Skeletal muscle satellite cell (primary cell): ENCODE measurements around the gene CUX1.
"Not testable (repeated sequence)": the region's sequence is repeated elsewhere in the genome, so short reads cannot be mapped to it uniquely, and the experiment has no call there.

Experiments
- H3K27me3 ChIP-seq: 2 replicates; pipeline ENCODE4 v1.7.0; 2013; ENCODE audit warnings: low read length; ENCODE audit not compliant: control insufficient read depth, insufficient read depth
- H3K36me3 ChIP-seq: 2 replicates; pipeline ENCODE4 v1.7.0; 2013; ENCODE audit warnings: mild to moderate bottlenecking, control low read depth, low read length; ENCODE audit not compliant: insufficient read depth
- H3K4me1 ChIP-seq: 2 replicates; pipeline ENCODE4 v1.7.0; 2013; ENCODE audit warnings: low read length; ENCODE audit not compliant: control insufficient read depth, insufficient read depth
- H3K4me2 ChIP-seq: 2 replicates; pipeline ENCODE4 v1.7.0; 2013; ENCODE audit warnings: mild to moderate bottlenecking, low read length
- H3K4me3 ChIP-seq: 2 replicates; pipeline ENCODE4 v1.7.0; 2013; ENCODE audit warnings: low read length
- H3K9ac ChIP-seq: 2 replicates; pipeline ENCODE4 v1.7.0; 2013; ENCODE audit warnings: mild to moderate bottlenecking, low read depth, low read length, moderate library complexity
- H3K9me3 ChIP-seq: replicated peaks from 2 replicates; pipeline ENCODE4 v1.7.0; 2013; ENCODE audit warnings: mild to moderate bottlenecking, control low read depth, low read length

CUX1 gene

DNA sequence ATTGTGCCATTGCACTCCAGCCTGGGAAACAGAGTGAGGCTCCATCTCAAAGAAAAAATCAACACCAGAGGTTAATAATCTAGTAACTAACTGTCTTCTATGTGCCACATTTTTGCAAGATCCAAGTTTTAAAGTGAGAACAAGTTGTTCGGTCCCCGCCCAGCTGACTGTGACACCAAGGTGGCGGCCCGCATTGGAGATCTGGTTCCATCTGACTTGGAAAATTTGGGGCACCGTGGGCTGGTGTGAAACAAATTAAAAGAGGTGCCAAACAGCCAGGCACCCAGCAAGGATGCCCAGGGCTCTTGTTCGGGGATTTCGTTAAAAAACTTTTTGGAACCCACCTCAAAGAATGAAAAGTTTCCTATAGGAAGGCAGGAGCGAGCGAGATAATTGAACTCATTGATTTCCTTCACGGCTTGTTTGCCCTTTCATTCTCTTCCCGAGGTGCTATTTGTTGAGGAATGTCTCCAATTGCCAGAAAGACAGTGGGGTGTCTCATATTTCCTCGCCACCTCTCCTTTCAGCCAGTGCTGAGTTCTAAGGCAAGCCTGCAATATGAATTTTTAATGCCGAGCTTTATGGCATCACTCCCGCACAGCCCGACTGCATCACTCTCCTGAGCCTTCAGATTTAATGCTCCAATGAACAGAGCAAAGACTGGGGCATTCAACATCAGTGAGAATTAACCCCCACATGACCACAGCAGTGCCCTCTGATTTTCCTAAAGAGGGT lies 312.4 kb downstream of the CUX1 start:
- Histone ChIP-seq H3K4me2 (no peak overlapping the region), H3K4me1 (peaks cover 17% of the 10 kb centered on the region), H3K27me3 (no peaks in the 10 kb centered on the region), H3K4me3 (no peak overlapping the region), H3K9ac (no peak overlapping the region), H3K9me3 (no peaks in the 10 kb centered on the region), H3K36me3 (peaks cover 4% of the 10 kb centered on the region)

DNA sequence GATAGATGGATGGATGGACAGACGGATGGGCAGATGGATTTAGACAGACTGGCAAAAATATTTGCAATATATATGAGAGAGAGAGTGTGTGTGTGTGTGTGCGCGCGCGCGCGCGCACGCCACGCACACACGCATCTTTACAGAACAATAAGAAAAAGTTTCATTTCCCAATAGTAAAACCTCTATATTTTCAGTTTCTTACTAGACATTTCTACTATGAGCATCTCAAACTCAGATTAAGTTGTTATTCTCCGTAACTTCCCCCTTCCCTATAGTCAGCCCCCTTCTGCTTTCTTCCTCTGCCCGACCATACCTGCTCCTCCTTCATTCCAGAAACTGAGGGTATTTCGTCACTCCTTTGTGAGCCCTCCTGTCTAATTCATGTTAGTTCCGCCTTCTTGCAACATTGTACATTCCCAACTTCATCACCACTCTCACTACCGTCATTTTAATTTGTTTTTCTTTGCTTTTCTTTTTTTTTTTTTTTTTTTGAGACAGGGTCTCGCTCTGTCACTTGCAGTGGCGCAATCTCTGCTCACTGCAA lies 314.9 kb downstream of the CUX1 start:
- Histone ChIP-seq H3K27me3 (no peaks in the 10 kb centered on the region), H3K4me3 (no peak overlapping the region), H3K9me3 (no peaks in the 10 kb centered on the region), H3K4me1 (peaks cover 13% of the 10 kb centered on the region), H3K36me3 (peaks cover 4% of the 10 kb centered on the region), H3K4me2 (no peak overlapping the region), H3K9ac (no peak overlapping the region)

DNA sequence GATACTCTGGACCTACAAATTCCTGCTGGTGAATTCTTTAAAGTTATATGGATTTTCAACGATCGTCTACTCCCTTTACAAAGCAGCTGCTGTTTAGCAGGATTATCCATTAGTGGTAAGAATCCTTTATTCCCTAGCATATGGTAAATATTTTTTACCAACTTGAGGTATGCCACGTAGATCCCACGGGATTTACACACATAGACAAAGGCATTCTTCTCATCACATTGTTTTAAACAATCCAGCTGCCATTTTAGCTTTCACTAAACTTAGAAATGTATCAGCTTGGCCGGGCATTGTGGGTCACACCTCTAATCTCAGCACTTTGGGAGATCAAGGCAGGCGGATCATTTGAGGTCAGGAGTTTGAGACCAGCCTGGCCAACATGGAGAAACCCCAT lies 321.2 kb downstream of the CUX1 start:
- peaks cover 12% of the 10 kb centered on the region for H3K4me1 ChIP-seq
- H3K4me3 ChIP-seq: no peak overlapping the region
- H3K4me2 ChIP-seq: no peak overlapping the region
- H3K9ac ChIP-seq: no peak overlapping the region
- H3K27me3 ChIP-seq: no peaks in the 10 kb centered on the region
- H3K36me3 ChIP-seq: no peaks in the 10 kb centered on the region
- no peaks in the 10 kb centered on the region for H3K9me3 ChIP-seq

DNA sequence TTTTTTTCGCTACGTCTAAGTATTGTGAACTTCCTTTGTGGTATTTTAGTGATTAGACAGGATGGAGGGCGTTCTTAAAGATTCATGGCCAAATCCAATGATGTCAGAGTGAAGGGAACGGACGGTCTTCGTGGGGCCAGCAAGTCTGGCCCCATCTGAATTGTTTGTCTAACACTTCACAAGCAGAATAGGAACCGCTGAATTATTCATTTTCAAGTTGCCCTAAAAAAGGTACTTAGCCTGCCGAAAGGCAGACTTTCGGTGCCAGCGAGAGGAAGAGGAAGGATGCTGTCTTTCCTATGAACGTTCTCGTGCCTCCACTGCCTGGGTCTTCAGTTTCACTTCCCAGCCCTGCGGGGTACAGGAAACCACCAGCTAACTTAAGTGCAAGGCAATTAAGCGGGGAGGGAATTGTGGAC lies 323.5 kb downstream of the CUX1 start:
- Histone ChIP-seq H3K36me3 (no peaks in the 10 kb centered on the region), H3K4me3 (no peak overlapping the region), H3K9ac (no peak overlapping the region), H3K4me1 (peaks cover 1% of the 10 kb centered on the region), H3K9me3 (no peaks in the 10 kb centered on the region), H3K27me3 (no peaks in the 10 kb centered on the region), H3K4me2 (no peak overlapping the region)

DNA sequence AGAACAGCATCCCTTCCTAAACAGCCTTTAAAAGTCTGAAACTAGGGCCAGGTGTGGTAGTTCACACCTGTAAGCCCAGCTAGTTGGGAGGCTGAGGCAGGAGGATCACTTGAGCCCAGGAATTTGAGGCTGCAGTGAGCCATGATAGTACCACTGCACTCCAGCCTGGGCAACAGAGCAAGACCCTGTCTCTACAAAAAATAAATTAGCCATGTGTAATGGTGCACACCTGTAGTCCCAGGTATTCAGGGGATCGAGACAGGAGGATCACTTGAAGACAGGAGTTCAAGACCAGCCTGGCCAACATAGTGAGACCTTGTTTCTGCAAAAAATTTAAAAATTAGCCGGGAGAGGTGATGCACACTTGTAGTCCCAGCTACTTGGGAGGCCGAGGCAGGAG lies 325.0 kb downstream of the CUX1 start:
- H3K4me1 ChIP-seq: peaks cover 15% of the 10 kb centered on the region
- not testable (repeated sequence) for H3K36me3 ChIP-seq, H3K9ac ChIP-seq, H3K4me3 ChIP-seq, H3K9me3 ChIP-seq, H3K27me3 ChIP-seq, H3K4me2 ChIP-seq

DNA sequence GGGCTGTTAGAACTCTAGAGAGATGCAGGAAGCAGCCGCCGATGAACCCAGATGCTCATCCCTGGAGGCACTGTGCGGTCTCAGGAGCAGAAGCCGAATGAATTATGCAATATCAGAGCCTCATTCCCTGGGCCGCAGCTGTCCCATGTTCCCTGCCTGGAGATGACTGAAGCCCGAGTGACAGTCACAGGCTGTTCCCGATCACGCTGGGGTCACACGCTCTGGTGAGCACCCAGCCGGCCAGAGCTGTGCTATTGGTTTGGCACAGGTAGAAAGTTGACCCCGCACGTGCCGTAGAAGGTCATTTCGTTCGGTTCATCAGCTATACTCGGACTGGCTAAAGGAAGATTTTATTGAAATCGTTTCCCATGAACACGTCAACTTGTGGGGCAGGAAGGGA lies 328.7 kb downstream of the CUX1 start:
- Histone ChIP-seq H3K36me3 (no peaks in the 10 kb centered on the region), H3K4me2 (peak overlapping the region; percentile 19), H3K27me3 (no peaks in the 10 kb centered on the region), H3K9me3 (no peaks in the 10 kb centered on the region), H3K9ac (no peak overlapping the region), H3K4me1 (peaks cover 15% of the 10 kb centered on the region), H3K4me3 (no peak overlapping the region)

DNA sequence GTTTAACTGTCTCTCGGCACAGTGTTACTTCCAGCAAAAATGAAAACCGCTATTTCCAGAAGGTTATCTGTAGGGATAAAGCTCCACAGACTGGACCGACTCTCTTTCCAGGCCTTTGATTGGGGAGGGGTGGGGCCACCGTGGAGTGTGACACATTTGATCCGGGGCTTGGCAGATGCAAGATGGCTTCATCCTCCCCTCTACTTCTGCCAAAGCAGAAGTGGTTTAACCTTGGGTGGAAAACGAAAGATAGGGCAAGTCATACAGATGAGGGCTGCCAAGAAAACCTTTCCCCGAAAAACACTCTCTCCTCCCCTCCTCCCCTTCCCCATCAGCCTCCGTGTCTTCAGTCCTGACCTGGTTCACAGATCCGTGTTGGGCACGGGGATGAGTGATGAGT lies 329.6 kb downstream of the CUX1 start:
- Histone ChIP-seq H3K4me2 (peak overlapping the region; percentile 33), H3K36me3 (no peaks in the 10 kb centered on the region), H3K27me3 (no peaks in the 10 kb centered on the region), H3K9me3 (no peaks in the 10 kb centered on the region), H3K9ac (no peak overlapping the region), H3K4me3 (no peak overlapping the region), H3K4me1 (peaks cover 15% of the 10 kb centered on the region)

DNA sequence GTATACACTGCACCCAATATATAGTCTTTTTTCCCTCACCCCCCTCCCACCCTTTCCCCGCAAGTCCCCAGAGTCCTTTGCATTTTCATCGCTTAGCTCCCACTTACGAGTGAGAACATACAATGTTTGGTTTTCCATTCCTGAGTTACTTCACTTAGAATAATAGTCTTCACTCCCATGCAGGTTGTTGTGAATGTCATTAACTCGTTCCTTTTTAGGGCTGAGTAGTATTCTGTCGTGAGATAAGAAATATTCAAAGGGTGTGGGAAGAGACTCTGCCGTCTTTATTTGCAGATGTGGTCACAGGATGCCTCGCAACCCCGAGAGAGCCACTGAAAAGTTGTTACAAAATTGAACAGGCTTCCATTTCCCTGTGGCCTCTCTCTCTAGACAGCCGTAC lies 331.4 kb downstream of the CUX1 start:
- no peak overlapping the region for H3K4me3 ChIP-seq
- no peaks in the 10 kb centered on the region for H3K36me3 ChIP-seq
- H3K9ac ChIP-seq: no peak overlapping the region
- H3K9me3 ChIP-seq: no peaks in the 10 kb centered on the region
- H3K27me3 ChIP-seq: no peaks in the 10 kb centered on the region
- H3K4me1 ChIP-seq: peaks cover 23% of the 10 kb centered on the region
- no peak overlapping the region for H3K4me2 ChIP-seq

DNA sequence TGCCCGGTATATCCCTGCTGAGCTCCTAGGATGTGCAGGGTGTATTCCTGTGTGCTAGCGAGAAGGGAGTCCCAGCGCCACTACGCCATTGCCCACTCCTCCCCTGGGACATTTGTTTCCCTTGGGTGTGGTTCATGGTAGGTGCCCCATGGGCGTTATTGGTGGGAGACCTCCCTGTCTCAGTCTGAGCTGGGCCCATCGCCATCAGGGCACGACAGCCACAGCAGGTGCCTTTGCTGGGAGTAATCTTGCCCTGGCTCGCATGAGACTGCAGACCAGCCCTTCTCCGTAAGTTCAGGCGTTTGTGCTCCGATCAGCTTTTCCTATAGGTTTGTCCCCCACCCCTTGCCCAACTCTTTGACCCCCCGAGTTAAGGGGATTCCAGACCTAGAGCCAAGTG lies 332.0 kb downstream of the CUX1 start:
- H3K9me3 ChIP-seq: no peaks in the 10 kb centered on the region
- no peak overlapping the region for H3K9ac ChIP-seq
- H3K36me3 ChIP-seq: no peaks in the 10 kb centered on the region
- no peaks in the 10 kb centered on the region for H3K27me3 ChIP-seq
- no peak overlapping the region for H3K4me2 ChIP-seq
- no peak overlapping the region for H3K4me3 ChIP-seq
- peaks cover 23% of the 10 kb centered on the region for H3K4me1 ChIP-seq

DNA sequence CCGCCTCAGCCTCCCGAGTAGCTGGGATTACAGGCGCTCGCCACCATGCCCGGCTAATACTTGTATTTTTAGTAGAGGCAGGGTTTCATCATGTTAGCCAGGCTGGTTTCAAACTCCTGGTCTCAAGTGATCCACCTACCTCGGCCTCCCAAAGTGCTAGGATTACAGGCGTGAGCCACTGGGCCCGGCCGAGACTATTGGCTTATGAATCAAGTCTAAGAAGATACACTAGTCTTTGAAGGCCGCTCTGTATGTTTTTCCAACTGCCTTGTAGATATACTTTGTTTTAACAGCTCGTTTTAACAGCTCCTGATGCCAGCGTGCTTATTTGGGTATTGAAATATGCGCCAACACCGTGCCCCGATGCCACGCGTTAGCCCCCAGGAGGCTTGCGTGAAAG lies 332.8 kb downstream of the CUX1 start:
- Histone ChIP-seq H3K4me2 (no peak overlapping the region), H3K4me3 (no peak overlapping the region), H3K27me3 (no peaks in the 10 kb centered on the region), H3K9me3 (no peaks in the 10 kb centered on the region), H3K36me3 (no peaks in the 10 kb centered on the region), H3K9ac (no peak overlapping the region), H3K4me1 (peaks cover 23% of the 10 kb centered on the region)

DNA sequence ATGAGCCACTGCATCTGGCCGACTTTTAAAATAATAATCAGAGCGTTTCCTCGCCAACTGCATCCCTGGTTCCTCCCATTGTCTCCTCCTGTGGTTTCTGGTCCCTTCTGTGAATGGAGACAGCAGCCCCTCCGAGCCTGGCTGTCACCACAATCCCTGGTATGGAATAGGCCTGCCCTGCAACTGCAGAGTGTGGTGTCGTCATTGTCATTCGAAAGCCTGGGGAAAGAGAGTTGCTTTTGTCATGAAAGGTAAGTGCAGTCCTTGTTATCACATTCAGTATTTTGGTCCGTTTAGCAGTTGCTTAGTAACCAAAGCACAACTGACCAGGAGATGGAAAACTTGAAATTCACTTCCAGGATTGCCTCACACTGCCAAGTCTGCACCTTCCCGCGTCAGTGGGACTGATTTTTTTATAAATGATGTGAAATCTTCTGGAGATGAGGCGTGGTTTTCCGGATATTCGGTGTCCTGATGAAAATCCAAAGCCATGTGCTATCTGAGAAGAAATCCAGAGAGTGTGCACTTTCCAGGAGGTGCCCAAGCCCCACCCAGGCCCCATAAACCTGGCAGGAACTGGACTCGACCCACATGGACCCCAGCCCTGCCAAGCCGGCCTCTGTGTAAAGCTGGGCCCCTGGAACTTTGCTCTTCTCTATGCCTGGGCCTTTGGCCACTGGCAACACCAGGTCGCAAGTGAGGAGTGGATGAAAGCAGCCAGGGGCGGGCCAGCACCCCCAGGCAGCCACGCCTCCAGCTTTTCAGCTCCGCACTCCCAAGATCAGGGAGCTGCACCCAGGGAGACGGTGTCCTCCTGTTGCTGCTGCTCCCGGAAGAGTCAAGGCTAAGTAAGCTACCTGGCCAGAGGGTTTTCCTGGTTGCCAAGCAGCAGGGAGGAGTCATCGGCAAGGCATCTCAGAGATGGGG lies 335.5 kb downstream of the CUX1 start:
- no peaks in the 10 kb centered on the region for H3K9me3 ChIP-seq
- no peak overlapping the region for H3K9ac ChIP-seq
- H3K4me3 ChIP-seq: no peak overlapping the region
- H3K36me3 ChIP-seq: no peaks in the 10 kb centered on the region
- H3K4me2 ChIP-seq: peak overlapping the region; percentile 25
- H3K4me1 ChIP-seq: peaks cover 8% of the 10 kb centered on the region
- H3K27me3 ChIP-seq: no peaks in the 10 kb centered on the region
